DOHH2 (cell line): Measurements from ENCODE around the gene PRKCQ.

Experiments
- EZH2phosphoT487 ChIP-seq: fragments of 200-600 bp; sonication (generic); IDR thresholded peaks from 2 replicates; pipeline ENCODE4 v1.6.1; 2017; ENCODE audit warnings: borderline replicate concordance, mild to moderate bottlenecking, antibody characterized with exemption, low read length, moderate library complexity, mixed read lengths
- TF ChIP-seq, protein P1 (sequence below): fragments of 200-600 bp; sonication (generic); IDR thresholded peaks from one replicate; pipeline ENCODE4 v1.5.1; 2014; ENCODE audit warnings: antibody characterized with exemption, mild to moderate bottlenecking, low read depth, low read length; ENCODE audit not compliant: poor library complexity, severe bottlenecking

DNA sequence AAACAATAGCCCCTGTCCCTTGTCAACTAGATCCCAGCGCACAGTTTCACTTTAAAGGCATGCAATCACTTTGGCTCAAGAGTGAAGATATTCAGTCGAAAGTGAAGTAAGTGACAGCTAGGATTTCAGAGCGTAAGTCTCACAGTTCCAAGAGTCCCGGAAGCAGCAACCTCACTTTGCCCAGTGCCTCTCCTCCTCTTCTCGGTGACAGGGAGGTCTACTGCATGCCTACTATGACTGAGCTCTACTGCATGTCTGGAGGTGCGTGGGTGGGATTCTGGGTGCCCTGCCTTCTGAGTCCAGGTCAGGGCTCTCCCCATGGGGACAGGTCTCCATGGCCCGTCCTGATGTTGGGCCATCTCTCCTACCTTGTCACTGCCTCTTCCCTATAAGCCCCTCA, 17.0 kb downstream of the PRKCQ start:
- TF ChIP-seq, protein P1, sequence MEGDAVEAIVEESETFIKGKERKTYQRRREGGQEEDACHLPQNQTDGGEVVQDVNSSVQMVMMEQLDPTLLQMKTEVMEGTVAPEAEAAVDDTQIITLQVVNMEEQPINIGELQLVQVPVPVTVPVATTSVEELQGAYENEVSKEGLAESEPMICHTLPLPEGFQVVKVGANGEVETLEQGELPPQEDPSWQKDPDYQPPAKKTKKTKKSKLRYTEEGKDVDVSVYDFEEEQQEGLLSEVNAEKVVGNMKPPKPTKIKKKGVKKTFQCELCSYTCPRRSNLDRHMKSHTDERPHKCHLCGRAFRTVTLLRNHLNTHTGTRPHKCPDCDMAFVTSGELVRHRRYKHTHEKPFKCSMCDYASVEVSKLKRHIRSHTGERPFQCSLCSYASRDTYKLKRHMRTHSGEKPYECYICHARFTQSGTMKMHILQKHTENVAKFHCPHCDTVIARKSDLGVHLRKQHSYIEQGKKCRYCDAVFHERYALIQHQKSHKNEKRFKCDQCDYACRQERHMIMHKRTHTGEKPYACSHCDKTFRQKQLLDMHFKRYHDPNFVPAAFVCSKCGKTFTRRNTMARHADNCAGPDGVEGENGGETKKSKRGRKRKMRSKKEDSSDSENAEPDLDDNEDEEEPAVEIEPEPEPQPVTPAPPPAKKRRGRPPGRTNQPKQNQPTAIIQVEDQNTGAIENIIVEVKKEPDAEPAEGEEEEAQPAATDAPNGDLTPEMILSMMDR = no peak
- TF ChIP-seq EZH2phosphoT487 = no peak
